ENCODE data around the gene ARHGEF12. TPM values are rescaled to one million over a fixed set of nuclear protein-coding genes. Genes with fewer than 3 reads are reported as not detected.

Gene ARHGEF12
- total RNA-seq, 1 donor from 2014 or later = 83.1 TPM

DNA sequence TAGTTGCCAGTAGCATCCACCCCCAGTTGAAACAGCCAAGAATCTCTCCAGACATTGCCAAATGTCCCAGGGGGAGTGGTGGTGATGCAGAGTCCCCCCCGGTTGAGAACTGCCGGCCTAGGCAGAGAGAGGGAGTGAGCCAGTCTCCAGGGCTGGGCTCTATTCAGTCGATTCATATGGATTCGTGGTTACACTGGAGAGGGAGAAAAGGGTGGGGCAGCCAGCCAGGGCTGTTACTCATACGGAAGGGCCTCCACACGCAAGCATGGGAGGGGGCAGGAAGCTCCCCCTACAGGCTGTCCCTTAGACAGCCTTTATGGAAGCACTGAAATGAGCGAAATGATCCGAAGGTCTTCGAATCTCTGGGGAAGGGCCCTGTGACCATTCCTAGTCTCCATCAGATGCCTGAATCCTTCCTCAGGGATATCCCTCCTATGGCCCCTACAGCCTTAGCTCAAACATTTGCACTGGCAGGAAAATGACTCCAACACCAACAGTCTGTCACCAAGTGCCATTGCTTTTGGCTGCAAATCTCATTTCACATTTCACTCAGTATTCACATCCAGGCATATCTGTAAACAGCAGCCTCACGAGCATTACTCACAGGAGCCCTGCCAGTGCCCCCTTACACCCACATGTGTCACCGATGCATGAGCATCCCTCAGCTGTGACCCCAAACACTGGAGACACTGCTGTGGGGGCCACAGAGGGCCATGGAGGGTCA is 29.5 kb upstream of the ARHGEF12 start:
- no peaks in the 10 kb centered on the region for H3K9me3 ChIP-seq (ENCODE audit: insufficient read depth, low read depth, low read length)
- no peaks in the 10 kb centered on the region for H3K36me3 ChIP-seq (ENCODE audit: insufficient read depth, low read length)
- peak overlapping the region; percentile 58 for H3K4me2 ChIP-seq (ENCODE audit: low read length)
- peak overlapping the region; percentile 11 for H3K4me3 ChIP-seq (ENCODE audit: insufficient read depth, low read depth, low read length)
- DNase-seq (ENCODE audit: low read depth) (peak; percentile 89), FAIRE-seq (peak; percentile 59)
- peak overlapping the region; percentile 48 for H3K9ac ChIP-seq (ENCODE audit: low read length)
- H3K4me1 Mint-ChIP-seq (ENCODE audit: low read depth, unreplicated experiment) = peaks cover 25% of the 10 kb centered on the region
- H3K27me3 ChIP-seq (ENCODE audit: insufficient read depth, low read length) = no peaks in the 10 kb centered on the region
- no peaks in the 10 kb centered on the region for H4K20me1 ChIP-seq (ENCODE audit: insufficient read depth, low read length)
- H3K36me3 Mint-ChIP-seq (ENCODE audit: low read depth, unreplicated experiment) = no peaks in the 10 kb centered on the region
- peak overlapping the region; percentile 41 for H3K27ac ChIP-seq (ENCODE audit: low read depth, low read length)
- H3K4me1 ChIP-seq (ENCODE audit: insufficient read depth, low read length) = peaks cover 24% of the 10 kb centered on the region
- peak overlapping the region; percentile 67 for H2AFZ ChIP-seq (ENCODE audit: low read depth, low read length)
- no peak overlapping the region for H3K27ac Mint-ChIP-seq (ENCODE audit: unreplicated experiment)
- no peaks in the 10 kb centered on the region for H3K79me2 ChIP-seq (ENCODE audit: insufficient read depth, low read length)
- TF ChIP-seq, protein P1, sequence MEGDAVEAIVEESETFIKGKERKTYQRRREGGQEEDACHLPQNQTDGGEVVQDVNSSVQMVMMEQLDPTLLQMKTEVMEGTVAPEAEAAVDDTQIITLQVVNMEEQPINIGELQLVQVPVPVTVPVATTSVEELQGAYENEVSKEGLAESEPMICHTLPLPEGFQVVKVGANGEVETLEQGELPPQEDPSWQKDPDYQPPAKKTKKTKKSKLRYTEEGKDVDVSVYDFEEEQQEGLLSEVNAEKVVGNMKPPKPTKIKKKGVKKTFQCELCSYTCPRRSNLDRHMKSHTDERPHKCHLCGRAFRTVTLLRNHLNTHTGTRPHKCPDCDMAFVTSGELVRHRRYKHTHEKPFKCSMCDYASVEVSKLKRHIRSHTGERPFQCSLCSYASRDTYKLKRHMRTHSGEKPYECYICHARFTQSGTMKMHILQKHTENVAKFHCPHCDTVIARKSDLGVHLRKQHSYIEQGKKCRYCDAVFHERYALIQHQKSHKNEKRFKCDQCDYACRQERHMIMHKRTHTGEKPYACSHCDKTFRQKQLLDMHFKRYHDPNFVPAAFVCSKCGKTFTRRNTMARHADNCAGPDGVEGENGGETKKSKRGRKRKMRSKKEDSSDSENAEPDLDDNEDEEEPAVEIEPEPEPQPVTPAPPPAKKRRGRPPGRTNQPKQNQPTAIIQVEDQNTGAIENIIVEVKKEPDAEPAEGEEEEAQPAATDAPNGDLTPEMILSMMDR (IDR thresholded peaks at IDR 0.05; ENCODE audit: insufficient read depth, low read depth, low read length) = peak; percentile 59
- TF ChIP-seq EZH2 (IDR thresholded peaks at IDR 0.05; ENCODE audit: insufficient read depth, low read length) = no peak
- H3K9me3 Mint-ChIP-seq (ENCODE audit: unreplicated experiment) = no peaks in the 10 kb centered on the region
- peaks cover 14% of the 10 kb centered on the region for H3K27me3 Mint-ChIP-seq (ENCODE audit: low read depth, unreplicated experiment)
- H3K4me3 Mint-ChIP-seq (ENCODE audit: unreplicated experiment) = no peak overlapping the region

DNA sequence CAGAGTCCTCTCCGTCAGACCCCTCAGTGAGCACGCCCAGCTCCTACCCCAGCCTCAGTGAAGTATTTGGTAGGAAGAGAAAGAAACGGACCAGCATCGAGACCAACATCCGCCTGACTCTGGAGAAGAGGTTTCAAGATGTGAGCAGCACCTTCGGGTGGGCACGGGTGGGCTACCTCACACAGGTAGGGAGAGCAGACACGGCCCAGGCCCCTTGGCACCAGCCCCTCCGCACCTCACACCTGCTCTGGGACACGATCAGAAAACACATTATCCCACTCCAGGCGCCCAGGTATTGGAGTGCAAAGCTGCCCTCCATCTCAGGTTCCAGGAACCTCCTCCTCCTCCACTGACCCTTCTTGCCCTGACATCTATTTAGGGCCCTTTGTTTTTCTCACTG is 28.7 kb upstream of the ARHGEF12 start:
- peaks cover 24% of the 10 kb centered on the region for H3K4me1 ChIP-seq (ENCODE audit: insufficient read depth, low read length)
- Mint-ChIP-seq H3K9me3 (ENCODE audit: unreplicated experiment) (no peaks in the 10 kb centered on the region), H3K27me3 (ENCODE audit: low read depth, unreplicated experiment) (peaks cover 9% of the 10 kb centered on the region), H3K36me3 (ENCODE audit: low read depth, unreplicated experiment) (no peaks in the 10 kb centered on the region), H3K4me3 (ENCODE audit: unreplicated experiment) (no peak overlapping the region), H3K27ac (ENCODE audit: unreplicated experiment) (no peak overlapping the region), H3K4me1 (ENCODE audit: low read depth, unreplicated experiment) (peaks cover 25% of the 10 kb centered on the region)
- no peaks in the 10 kb centered on the region for H3K79me2 ChIP-seq (ENCODE audit: insufficient read depth, low read length)
- H4K20me1 ChIP-seq (ENCODE audit: insufficient read depth, low read length) = no peaks in the 10 kb centered on the region
- H3K4me3 ChIP-seq (ENCODE audit: insufficient read depth, low read depth, low read length) = no peak overlapping the region
- no peak overlapping the region for H3K4me2 ChIP-seq (ENCODE audit: low read length)
- no peak overlapping the region for H3K9ac ChIP-seq (ENCODE audit: low read length)
- DNase-seq (ENCODE audit: low read depth) = no peak
- no peak for FAIRE-seq
- no peaks in the 10 kb centered on the region for H3K9me3 ChIP-seq (ENCODE audit: insufficient read depth, low read depth, low read length)
- H3K27me3 ChIP-seq (ENCODE audit: insufficient read depth, low read length) = no peaks in the 10 kb centered on the region
- H3K36me3 ChIP-seq (ENCODE audit: insufficient read depth, low read length) = no peaks in the 10 kb centered on the region
- TF ChIP-seq, protein P1 (IDR thresholded peaks at IDR 0.05; ENCODE audit: insufficient read depth, low read depth, low read length) = no peak
- no peak for TF ChIP-seq EZH2 (IDR thresholded peaks at IDR 0.05; ENCODE audit: insufficient read depth, low read length)
- no peak overlapping the region for H2AFZ ChIP-seq (ENCODE audit: low read depth, low read length)
- H3K27ac ChIP-seq (ENCODE audit: low read depth, low read length) = peak overlapping the region; percentile 19

DNA sequence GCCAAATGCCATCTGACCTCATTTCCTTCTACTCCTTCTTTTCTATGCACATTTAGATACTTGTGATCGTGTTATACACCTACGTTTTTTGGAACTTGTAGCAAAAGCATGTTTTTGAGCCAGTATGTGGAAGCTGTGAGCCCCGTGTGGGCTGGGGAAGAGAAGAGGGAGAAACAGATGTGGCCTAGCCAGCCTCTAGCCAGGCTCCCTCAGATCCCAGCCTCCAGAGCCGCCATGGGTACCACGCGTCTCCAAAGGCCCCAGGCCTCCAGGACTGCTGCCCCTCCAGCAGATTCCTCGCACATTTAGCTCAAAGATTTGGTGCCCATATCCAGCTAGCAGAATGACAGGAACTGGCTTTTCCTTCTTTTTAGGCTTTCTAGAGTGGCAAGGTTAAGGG is 28.1 kb upstream of the ARHGEF12 start:
- Mint-ChIP-seq H3K4me3 (ENCODE audit: unreplicated experiment) (no peak overlapping the region), H3K9me3 (ENCODE audit: unreplicated experiment) (no peaks in the 10 kb centered on the region), H3K27me3 (ENCODE audit: low read depth, unreplicated experiment) (peaks cover 13% of the 10 kb centered on the region), H3K4me1 (ENCODE audit: low read depth, unreplicated experiment) (peaks cover 25% of the 10 kb centered on the region), H3K27ac (ENCODE audit: unreplicated experiment) (no peak overlapping the region), H3K36me3 (ENCODE audit: low read depth, unreplicated experiment) (no peaks in the 10 kb centered on the region)
- H4K20me1 ChIP-seq (ENCODE audit: insufficient read depth, low read length) = no peaks in the 10 kb centered on the region
- TF ChIP-seq, protein P1 (IDR thresholded peaks at IDR 0.05; ENCODE audit: insufficient read depth, low read depth, low read length) = no peak
- TF ChIP-seq EZH2 (IDR thresholded peaks at IDR 0.05; ENCODE audit: insufficient read depth, low read length) = no peak
- no peak overlapping the region for H3K27ac ChIP-seq (ENCODE audit: low read depth, low read length)
- FAIRE-seq = no peak
- H3K4me1 ChIP-seq (ENCODE audit: insufficient read depth, low read length) = peaks cover 24% of the 10 kb centered on the region
- DNase-seq (ENCODE audit: low read depth) = no peak
- no peak overlapping the region for H2AFZ ChIP-seq (ENCODE audit: low read depth, low read length)
- H3K27me3 ChIP-seq (ENCODE audit: insufficient read depth, low read length) = no peaks in the 10 kb centered on the region
- H3K9ac ChIP-seq (ENCODE audit: low read length) = no peak overlapping the region
- H3K4me2 ChIP-seq (ENCODE audit: low read length) = no peak overlapping the region
- no peaks in the 10 kb centered on the region for H3K36me3 ChIP-seq (ENCODE audit: insufficient read depth, low read length)
- H3K9me3 ChIP-seq (ENCODE audit: insufficient read depth, low read depth, low read length) = no peaks in the 10 kb centered on the region
- H3K4me3 ChIP-seq (ENCODE audit: insufficient read depth, low read depth, low read length) = no peak overlapping the region
- H3K79me2 ChIP-seq (ENCODE audit: insufficient read depth, low read length) = no peaks in the 10 kb centered on the region
